GM19397 (cell line): ENCODE data around the gene EIF4A2.
"Not testable (repeated sequence)": the region's sequence is repeated elsewhere in the genome, so short reads cannot be mapped to it uniquely, and the experiment has no call there.

ENCODE experiments used
- ATAC-seq: cut with Tn5 transposase; IDR thresholded peaks from one replicate; pipeline ENCODE4 v1.9.1; 2021; ENCODE audit warnings: mild to moderate bottlenecking, moderate library complexity; ENCODE audit not compliant: unreplicated experiment

The EIF4A2 gene

DNA sequence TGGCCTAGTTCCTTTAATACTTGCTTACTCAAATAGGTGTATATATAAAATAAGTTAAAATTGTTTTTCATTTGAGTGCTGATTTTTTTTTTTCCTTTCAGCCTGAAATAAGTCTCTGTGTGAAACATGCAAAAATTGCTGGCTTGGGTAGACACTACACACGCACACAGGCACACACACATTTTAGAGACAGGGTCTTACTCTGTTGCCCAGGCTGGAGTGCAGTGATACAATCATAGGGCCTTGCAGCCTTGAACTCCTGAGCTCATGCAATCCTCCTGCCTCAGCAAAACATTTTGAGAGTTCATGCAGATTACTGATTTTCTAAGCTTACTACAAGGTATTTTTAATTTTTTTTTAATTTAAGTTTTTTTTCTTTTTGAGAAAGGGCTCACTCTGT is 35.6 kb downstream of the EIF4A2 start:
- no peak for ATAC-seq

DNA sequence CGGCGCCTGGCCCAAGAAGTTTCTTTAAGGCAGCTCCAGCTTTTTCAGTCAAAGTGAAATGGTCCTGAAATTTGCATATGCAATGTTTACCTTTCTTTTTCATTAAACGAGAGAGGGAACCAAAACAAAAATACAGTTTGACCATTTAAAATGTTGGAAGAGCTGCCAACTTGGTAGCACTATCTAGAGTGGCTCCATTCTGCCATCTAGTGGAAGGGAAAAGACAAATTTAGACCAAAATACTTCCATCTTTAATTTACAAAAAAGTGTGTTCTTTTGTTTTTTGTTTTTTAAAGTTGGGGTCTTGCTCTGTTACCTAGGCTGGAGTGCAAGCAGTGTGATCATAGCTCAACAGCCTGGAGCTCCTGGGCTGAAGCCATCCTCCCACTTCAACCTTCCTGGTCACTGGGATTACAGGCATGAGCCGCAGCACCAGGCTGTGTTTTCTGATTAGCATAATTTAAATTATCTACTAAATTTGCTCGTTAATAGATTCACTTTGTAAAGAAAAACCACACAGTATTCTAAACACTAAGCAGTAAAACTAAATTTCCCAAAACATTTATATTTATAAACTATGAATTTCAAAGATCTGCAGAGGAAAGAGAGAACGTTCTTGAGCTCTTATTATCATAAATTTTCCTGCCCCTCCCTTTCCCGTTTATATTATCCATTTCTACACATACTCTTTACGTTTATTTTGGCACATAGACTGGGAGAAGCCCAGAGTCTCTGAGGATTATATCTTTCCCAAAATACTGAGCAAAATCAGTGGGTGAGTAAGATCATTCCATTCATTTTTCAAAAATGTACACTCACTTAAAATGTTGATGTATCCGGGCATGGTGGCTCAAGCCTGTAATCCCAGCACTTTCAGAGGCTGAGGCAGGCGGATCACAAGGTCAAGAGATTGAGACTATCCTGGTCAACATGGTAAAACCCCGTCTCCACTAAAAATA is 38.3 kb downstream of the EIF4A2 start:
- ATAC-seq: no peak

DNA sequence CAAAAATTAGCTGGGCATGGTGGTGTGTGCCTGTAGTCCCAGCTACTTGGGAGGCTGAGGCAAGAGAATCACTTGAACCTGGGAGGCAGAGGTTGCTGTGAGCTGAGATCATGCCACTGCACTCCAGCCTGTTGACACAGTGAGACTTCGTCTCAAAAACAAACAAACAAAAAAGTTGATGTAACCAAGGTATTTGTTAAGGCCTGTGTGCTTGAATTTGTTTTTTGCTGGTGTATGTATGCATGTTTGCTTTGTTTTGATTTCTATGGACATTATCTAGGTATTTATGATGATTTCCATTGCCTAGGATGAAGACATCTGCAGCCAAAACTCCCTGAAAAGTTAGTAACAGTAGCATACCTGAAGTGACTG is 39.0 kb downstream of the EIF4A2 start:
- ATAC-seq: not testable (repeated sequence)

DNA sequence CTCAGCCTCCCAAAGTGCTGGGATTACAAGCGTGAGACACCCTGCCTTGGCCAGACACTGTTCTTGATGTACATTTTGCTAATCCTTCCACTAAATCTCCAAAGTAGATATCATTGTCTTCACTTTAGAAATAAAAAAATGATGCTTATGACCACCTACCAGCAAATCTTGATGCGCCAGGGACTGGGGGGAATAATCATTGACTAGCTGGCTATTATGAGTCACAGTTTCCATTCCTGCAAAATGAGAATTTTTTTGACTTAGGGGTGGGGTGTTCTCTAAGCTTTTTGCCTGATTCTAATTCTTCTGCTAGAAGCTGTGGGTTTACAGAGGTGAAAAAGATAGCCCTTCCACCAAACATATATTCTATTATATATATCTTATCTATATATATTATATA is 40.0 kb downstream of the EIF4A2 start:
- ATAC-seq: no peak

DNA sequence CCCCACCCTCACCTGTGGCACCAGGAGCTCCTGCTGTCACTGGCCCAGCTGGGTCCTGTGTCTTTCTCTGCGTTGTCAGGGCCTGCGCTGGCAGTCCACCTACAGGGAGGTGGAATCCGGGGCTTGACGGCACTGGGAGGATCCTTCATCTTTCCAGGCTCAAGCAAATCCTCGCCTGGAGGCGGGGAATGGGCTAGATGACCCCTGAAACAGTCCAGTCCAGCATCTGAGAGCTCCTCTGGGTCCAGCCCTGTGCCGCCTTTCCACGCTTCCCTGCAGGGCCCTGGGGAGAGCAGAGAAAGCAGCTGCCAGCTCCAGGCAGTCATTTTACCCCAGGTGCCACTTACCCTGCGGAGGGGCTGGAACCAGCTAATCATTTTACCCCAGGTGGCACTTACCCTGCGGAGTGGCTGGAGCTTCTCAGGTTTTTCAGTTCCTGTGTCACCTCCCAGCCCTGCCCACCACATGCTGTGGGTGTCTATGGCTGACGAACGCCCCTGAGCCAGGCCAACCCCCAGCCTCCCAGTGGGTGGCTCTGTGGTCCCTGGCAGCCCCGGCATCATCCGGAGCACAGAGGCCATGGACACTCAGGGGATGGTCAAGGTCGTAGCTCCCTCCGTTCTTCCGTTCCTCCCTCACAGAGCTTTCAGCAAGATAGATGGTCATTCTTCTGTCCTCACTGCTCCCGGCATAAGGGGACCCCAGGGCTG is 41.2 kb downstream of the EIF4A2 start:
- ATAC-seq: no peak

DNA sequence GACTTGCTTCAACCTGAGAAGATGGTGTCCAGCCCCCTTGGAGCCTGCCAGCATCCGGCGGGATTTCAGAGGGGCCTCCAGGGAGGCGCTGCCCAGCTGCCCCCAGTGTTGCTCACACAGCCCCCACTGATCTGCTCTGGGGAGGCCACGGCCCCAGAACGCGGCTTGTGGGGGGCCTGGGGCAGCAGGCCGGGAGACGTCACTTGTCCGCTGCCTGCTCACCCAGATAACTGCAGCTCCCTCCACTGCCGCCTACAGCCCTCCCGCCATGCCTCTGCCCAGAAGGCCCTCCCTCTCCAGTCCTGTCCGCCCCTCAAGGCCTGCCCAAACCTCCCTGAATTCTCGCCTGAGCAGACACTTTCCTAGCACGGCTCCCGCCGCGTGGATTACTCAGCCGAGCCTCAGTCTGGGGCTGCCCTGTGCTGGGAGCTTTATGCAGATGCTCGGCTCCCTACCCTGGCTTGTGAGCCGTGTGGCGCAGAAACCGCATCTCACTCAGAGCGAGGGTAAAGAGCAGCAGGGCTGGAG is 42.0 kb downstream of the EIF4A2 start:
- ATAC-seq: no peak

DNA sequence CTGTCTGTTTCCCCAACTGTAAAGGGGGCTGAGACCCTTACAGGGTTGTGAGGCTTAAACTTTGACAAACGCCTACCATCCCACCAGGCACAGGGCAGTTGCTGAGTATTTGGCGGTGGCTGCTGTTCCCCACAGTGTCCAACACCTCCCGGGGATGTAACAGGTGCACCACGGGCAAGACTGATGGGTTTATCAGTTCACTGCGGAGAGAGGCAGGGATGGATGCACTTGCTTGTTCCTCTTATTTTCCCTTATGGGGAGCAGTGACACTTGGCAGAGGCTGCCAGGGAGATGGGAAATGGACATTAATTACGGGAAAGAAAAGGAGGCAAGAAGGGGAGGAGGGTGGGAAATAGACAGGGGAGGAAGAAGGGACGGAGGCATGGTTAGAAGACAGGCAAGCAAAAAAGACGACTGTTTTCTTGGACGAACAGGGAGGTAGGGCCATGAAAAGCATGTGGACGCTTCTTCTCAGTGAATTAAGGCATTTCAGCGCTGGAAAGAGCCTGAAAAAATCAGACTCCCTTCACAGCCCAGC is 42.6 kb downstream of the EIF4A2 start:
- no peak for ATAC-seq

DNA sequence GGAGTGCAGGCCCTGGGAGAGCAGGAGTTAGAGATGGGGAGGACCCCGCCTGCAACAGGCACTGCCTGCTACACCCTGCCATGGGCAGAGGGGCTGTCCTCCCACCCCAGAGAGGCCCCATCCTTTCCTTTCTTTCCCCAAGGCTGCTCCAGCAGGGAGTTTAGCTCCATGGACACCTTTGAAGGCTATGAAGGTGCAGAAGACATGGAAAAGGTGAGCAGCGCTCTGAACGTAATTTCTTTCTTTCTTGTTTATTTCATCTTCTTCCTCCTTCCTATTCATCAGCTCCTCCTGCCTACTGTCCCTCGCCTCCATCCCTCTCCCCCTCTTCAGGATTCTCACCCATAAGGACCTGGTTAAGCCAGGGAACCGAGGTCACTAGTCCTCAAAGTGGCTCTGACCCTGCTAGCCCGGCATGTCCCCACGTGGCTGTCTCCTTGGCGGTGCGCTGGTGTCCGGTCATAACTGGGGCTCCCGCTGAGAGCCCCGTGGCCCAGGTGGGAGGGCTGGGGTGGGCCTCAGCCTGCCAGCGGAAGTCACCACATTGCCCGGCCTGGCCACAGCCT is 43.1 kb downstream of the EIF4A2 start:
- no peak for ATAC-seq

DNA sequence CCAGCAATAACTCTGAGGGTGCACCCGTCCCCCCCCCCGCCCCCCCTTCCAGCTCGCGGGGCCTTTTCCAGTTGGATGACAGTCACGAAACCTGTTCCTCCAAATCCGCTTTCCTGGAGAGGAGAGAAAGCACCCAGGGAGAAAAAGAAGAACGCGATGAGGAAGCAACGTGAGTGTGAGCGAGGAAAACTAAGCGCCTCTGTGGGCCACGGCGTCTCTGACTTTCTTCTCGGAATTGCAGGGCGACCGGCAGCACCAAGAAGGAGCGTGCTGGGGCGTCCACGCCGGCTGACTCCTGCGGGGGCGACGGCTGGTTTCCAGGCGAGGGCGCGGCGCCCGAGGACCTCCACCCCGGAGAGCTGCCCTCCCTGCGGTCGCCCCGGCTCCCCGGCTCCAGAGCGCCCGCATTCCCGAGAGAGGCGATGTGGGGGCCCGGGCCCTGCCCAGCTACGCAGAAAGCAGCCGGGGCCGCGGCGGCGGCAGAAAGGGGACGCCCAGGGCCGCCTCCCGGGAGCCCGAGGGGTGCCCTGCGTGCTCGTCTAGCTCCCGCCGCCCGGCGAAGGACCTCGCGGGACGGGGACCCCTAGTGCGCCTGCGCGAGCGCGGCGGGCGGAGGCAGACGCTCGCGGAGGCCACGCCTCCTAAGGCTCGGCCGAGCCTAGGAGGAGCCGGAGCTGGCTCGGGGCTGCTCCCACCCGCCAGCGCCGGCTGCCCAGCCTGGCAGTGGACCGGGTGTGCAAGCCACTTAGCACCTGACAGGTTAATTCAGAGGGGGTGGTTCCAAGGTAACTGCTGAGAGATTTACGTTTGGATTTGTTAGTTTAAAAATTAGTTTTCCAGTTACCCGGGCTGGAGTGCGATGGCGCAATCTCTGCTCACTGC is 43.8 kb downstream of the EIF4A2 start:
- peak; percentile 92 for ATAC-seq

DNA sequence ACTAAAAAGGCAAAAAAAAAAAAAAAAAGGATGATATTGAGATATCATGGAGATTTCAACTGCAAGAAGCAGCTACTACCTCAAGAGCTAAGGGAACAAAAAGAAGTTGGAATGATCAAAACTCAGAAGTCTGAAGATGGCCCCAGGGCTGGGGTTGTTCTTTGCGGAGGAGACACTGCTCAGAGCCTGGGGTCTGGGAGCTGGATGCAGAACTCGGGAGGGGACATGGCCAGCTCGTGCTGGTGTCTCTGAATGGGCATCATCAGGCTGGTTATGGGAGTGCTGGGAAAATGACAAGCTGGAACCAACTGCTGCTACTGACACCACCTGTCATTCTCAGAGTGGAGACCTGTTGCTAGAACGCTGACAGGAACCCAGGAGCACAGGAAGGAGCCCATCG is 45.0 kb downstream of the EIF4A2 start:
- ATAC-seq: no peak

DNA sequence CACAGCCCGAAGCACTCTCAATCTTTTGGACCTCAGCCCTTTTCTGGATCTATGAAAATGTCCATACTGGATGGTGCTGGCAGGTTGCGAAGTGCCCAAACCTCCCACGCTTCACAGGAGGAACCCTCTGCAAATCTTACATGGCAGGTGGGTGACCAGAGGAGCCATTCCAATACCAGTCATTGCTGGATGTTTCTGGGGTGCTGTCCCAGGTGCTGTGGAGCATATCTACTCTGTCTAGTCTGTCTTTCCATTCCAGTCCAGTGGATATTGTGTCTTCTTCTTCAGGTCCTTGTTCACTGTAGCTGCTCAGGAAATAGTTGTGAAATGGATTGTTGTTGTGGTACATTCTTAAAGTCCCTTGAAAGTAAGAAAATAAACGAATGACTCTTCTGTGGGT is 48.4 kb downstream of the EIF4A2 start:
- no peak for ATAC-seq

DNA sequence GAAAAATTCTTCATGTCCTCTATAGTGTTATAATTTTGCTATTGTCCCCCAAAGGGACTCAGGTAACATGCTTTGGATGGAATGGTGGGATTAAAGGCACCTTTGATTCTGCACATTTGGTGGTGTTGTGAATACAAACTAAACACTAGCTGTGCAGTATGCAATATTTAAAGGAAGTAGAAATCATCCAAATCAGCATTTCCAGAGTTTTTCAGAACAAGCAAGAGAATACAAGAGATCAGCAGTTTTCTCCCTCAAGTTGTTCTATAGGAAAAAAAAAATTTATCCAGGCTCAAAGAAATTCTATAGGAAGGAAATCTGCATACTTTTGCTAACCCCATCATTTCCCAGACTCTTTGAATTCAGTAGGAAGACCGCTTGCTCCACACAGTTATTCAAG is 48.9 kb downstream of the EIF4A2 start:
- no peak for ATAC-seq
